Measurements from ENCODE around the gene RBM14.

DNA sequence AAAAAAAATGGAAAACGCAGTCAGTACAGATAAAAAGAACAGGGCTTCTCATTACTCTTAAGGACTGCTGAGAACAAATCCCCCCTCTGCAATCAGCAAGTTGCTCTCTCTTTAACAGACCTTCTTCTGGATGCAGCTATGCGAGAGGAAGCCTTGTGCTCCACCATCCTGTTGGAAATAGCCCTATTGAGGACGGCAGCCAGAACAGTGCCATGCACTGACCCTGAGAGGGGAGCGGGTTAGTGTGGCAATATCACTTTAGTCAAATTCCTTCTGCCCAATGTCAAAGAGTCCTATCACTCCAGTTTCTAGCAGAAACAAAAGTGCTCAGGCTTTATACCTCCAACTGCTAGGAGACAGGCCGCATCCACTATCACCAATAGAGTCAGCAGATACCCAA is 54.4 kb downstream of the RBM14 start:
- TF ChIP-seq POLR2A (IDR thresholded peaks at IDR 0.05) (no peak), CTCF (IDR thresholded peaks at IDR 0.05) (no peak), POLR2AphosphoS5 (IDR thresholded peaks at IDR 0.05; ENCODE audit: insufficient read depth in 1 of 2, low read depth in 1 of 2) (no peak)
